GM12878 (cell line): Measurements from ENCODE around the gene ERP27. TPM values are rescaled to one million over a fixed set of nuclear protein-coding genes. Genes with fewer than 3 reads are reported as not detected.
A peak's percentile ranks its signal among the peaks of the same experiment; 100 is the strongest.

Experiments
- ASH2L ChIP-seq: fragments of 300-600, 200-600 bp; sonication (generic); IDR thresholded peaks from 2 replicates; pipeline ENCODE4 v1.6.1; 2017; ENCODE audit warnings: low read depth, mild to moderate bottlenecking, borderline replicate concordance
- CBFB ChIP-seq: IDR thresholded peaks from 2 replicates; pipeline ENCODE4 v1.6.1; 2016; ENCODE audit warnings: antibody characterized with exemption, low read depth
- CBX5 ChIP-seq: sonication (generic); IDR thresholded peaks from 2 replicates; pipeline ENCODE4 v1.6.1; 2016; ENCODE audit warnings: low read depth, moderate library complexity, mild to moderate bottlenecking, inconsistent platforms
- CHD1 ChIP-seq: IDR thresholded peaks from 2 replicates; pipeline ENCODE4 v1.6.1; 2012; ENCODE audit warnings: low read depth, low read length, improper control_type of control experiment
- CREB1 ChIP-seq: IDR thresholded peaks from 2 replicates; pipeline ENCODE4 v1.6.1; 2012; ENCODE audit warnings: low read depth, mild to moderate bottlenecking, inconsistent platforms
- ESRRA ChIP-seq: IDR thresholded peaks from 2 replicates; pipeline ENCODE4 v1.6.1; 2012; ENCODE audit warnings: mild to moderate bottlenecking, low read length, improper control_type of control experiment
- GABPA ChIP-seq: IDR thresholded peaks from 2 replicates; pipeline ENCODE4 v1.6.1; 2014; ENCODE audit warnings: antibody characterized with exemption, low read depth, mild to moderate bottlenecking, inconsistent platforms
- HDGF ChIP-seq: fragments of 450-650 bp; IDR thresholded peaks from 2 replicates; pipeline ENCODE4 v1.6.1; 2016; ENCODE audit warnings: antibody characterized with exemption
- IKZF1 ChIP-seq: fragments of 450-650 bp; conservative IDR thresholded peaks from 2 replicates; pipeline ENCODE4 v1.6.1; 2017; ENCODE audit warnings: antibody characterized with exemption, mild to moderate bottlenecking
- KLF5 ChIP-seq: fragments of 450-650 bp; IDR thresholded peaks from 2 replicates; pipeline ENCODE4 v1.6.1; 2014; ENCODE audit warnings: mild to moderate bottlenecking; ENCODE audit not compliant: partially characterized antibody
- NR2C1 ChIP-seq: fragments of 450-650 bp; IDR thresholded peaks from 2 replicates; pipeline ENCODE4 v1.6.1; 2017; ENCODE audit warnings: antibody characterized with exemption, mild to moderate bottlenecking, moderate library complexity
- NR2C2 ChIP-seq: IDR thresholded peaks from 2 replicates; pipeline ENCODE4 v1.6.1; 2011; ENCODE audit warnings: borderline replicate concordance, low read depth; ENCODE audit not compliant: control insufficient read depth, insufficient read length
- NRF1 ChIP-seq: conservative IDR thresholded peaks from 2 replicates; pipeline ENCODE4 v1.6.1; 2011; ENCODE audit warnings: mild to moderate bottlenecking, low read depth, low read length, improper control_type of control experiment
- RB1 ChIP-seq: fragments of 450-650 bp; formaldehyde crosslinking; IDR thresholded peaks from 2 replicates; pipeline ENCODE4 v1.6.1; 2017; ENCODE audit warnings: mild to moderate bottlenecking, borderline replicate concordance
- RELB ChIP-seq: fragments of 450-650 bp; IDR thresholded peaks from 2 replicates; pipeline ENCODE4 v1.6.1; 2017; ENCODE audit warnings: low read depth, mild to moderate bottlenecking, moderate library complexity
- RFX5 ChIP-seq: IDR thresholded peaks from 2 replicates; pipeline ENCODE4 v1.6.1; 2011; ENCODE audit warnings: low read depth, low read length, improper control_type of control experiment
- SIX5 ChIP-seq: IDR thresholded peaks from 2 replicates; pipeline ENCODE4 v1.6.1; 2011; ENCODE audit warnings: mild to moderate bottlenecking, low read depth, low read length, moderate library complexity; ENCODE audit not compliant: severe bottlenecking
- SP1 ChIP-seq: IDR thresholded peaks from one replicate; pipeline ENCODE4 v1.6.1; 2011; ENCODE audit warnings: low read depth, low read length
- TAF1 ChIP-seq: IDR thresholded peaks from 2 replicates; pipeline ENCODE4 v1.6.1; 2011; ENCODE audit warnings: mild to moderate bottlenecking, low read depth, low read length, borderline replicate concordance
- WRNIP1 ChIP-seq: IDR thresholded peaks from 2 replicates; pipeline ENCODE4 v1.6.1; 2011; ENCODE audit warnings: low read depth, low read length, improper control_type of control experiment, borderline replicate concordance
- YBX1 ChIP-seq: fragments of 450-650 bp; IDR thresholded peaks from 2 replicates; pipeline ENCODE4 v1.6.1; 2016; ENCODE audit warnings: antibody characterized with exemption
- ZBTB4 ChIP-seq: fragments of 450-650 bp; formaldehyde crosslinking; IDR thresholded peaks from 2 replicates; pipeline ENCODE4 v1.4.0; 2022; ENCODE audit warnings: mild to moderate bottlenecking, moderate library complexity
- ZNF622 ChIP-seq: fragments of 450-650 bp; IDR thresholded peaks from 2 replicates; pipeline ENCODE4 v1.6.1; 2017; ENCODE audit warnings: mild to moderate bottlenecking, inconsistent platforms
- polyA plus RNA-seq, 11 experiments: library from polyadenylated mRNA; depleted of rRNA in 4 of 11; unstranded in 6 of 11; stranded (reverse) in 5 of 11; fragments of >200 nt; fragmentation: Nextera tagmentation in 4 of 11; fragmentation: Illumina TruSeq in 1 of 11; extraction: Ambion mirVana in 4 of 11; extraction: Trizol in 1 of 11; gene quantifications; 1 replicate in 1 of 11; 2 replicates in 10 of 11; pipeline versions ENCODE4 v1.2.1 to v1.2.3, GENCODE V29; 2011 to 2016; ENCODE audit warnings: inconsistent platforms in 2 of 11, missing spikeins in 2 of 11, low read depth in 1 of 11
- total RNA-seq, 4 experiments: library from RNA; depleted of rRNA in 3 of 4; stranded (reverse); fragments of >200 nt in 3 of 4; fragmentation: Illumina TruSeq in 1 of 4; extraction: Trizol in 1 of 4; gene quantifications; 2 replicates each; pipeline versions ENCODE4 v1.2.1 to v1.2.3, GENCODE V29; 2013 to 2021
- TF ChIP-seq, protein P1 (sequence below), 3 experiments: IDR thresholded peaks in 2 of 3; conservative IDR thresholded peaks in 1 of 3; 2 replicates each; pipeline ENCODE4 v1.5.1; 2011; ENCODE audit warnings: low read depth in 3 of 3, low read length in 3 of 3, mild to moderate bottlenecking in 3 of 3, control low read depth in 2 of 3, moderate library complexity in 2 of 3, inconsistent platforms in 1 of 3, mixed read lengths in 1 of 3; ENCODE audit not compliant: control insufficient read depth in 2 of 3, insufficient read depth in 1 of 3; ENCODE audit errors: extremely low read depth in 1 of 3

The ERP27 gene
- total and polyA plus RNA-seq, 10 of the 15 experiments (the other 5 are each of a cell fraction or from before 2014, with no cell fraction given) = 0.91 to 2.4 (median 1.4) TPM

DNA sequence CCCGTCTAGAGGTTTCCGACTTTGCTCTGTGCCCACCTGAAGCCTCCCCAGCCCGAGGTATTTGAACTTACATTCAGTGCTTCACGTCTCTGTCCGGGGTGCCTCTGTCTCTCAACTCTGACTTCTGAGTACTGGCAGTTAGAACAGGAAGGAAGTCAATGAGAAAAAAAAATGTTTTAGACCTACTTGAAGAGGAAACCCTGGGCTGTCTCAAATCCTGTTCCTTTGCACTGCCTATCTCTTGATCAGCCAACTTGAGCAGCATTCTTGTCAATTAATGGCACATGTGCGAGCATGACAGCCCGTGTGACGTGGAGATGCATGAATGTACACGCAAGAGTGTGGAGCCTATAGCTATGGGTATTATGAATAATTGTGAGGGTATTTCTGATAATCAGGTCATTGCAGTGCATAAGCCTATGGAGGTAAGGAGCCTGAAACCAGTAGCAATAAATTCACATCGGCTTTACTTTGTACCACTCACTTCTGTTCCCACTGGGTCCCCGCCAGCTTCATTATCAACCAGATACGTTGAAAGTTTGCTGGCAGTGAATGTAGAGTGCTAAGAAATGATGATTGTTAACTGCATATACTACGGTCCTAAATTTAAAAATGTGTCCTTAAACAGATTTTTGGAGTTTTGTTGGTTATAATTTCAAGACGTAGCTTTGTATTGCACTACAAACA, 23.3 kb upstream of the ERP27 start, which contains the start of gene ARHGDIB (continued):
- TF ChIP-seq ZBTB4 (CRISPR knock-in tag) (no peak), NRF1 (no peak), CHD1 (no peak), NR2C2 (no peak), HDGF (no peak), WRNIP1 (no peak), TAF1 (peak; percentile 75; the same call in 1 of the 2 replicates), IKZF1 (peak; percentile 64), YBX1 (no peak), RFX5 (no peak), SIX5 (peak; percentile 9), ZNF622 (no peak), RELB (0 out of 2 replicates have a peak, but pooled peaks have one; percentile 14), CBX5 (no peak), ASH2L (no peak), SP1 (peak; percentile 22), ESRRA (no peak), CBFB (no peak), GABPA (peak; percentile 67), NR2C1 (no peak), KLF5 (no peak), RB1 (no peak), CREB1 (peak; percentile 96)
- TF ChIP-seq, protein P1, sequence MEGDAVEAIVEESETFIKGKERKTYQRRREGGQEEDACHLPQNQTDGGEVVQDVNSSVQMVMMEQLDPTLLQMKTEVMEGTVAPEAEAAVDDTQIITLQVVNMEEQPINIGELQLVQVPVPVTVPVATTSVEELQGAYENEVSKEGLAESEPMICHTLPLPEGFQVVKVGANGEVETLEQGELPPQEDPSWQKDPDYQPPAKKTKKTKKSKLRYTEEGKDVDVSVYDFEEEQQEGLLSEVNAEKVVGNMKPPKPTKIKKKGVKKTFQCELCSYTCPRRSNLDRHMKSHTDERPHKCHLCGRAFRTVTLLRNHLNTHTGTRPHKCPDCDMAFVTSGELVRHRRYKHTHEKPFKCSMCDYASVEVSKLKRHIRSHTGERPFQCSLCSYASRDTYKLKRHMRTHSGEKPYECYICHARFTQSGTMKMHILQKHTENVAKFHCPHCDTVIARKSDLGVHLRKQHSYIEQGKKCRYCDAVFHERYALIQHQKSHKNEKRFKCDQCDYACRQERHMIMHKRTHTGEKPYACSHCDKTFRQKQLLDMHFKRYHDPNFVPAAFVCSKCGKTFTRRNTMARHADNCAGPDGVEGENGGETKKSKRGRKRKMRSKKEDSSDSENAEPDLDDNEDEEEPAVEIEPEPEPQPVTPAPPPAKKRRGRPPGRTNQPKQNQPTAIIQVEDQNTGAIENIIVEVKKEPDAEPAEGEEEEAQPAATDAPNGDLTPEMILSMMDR (IDR thresholded peaks at IDR 0.05 in 2 of 3, conservative IDR thresholded peaks at IDR 0.05 in 1 of 3; ENCODE audit: control insufficient read depth in 2 of 3, extremely low read depth in 1 of 3, insufficient read depth in 1 of 3, low read depth in 3 of 3, low read length in 3 of 3) = no peak
